ENCODE results near the gene HMGA1.
A peak's percentile ranks its signal among the peaks of the same experiment; 100 is the strongest.
"Not testable (repeated sequence)": the region's sequence is repeated elsewhere in the genome, so short reads cannot be mapped to it uniquely, and the experiment has no call there.

Gene HMGA1

DNA sequence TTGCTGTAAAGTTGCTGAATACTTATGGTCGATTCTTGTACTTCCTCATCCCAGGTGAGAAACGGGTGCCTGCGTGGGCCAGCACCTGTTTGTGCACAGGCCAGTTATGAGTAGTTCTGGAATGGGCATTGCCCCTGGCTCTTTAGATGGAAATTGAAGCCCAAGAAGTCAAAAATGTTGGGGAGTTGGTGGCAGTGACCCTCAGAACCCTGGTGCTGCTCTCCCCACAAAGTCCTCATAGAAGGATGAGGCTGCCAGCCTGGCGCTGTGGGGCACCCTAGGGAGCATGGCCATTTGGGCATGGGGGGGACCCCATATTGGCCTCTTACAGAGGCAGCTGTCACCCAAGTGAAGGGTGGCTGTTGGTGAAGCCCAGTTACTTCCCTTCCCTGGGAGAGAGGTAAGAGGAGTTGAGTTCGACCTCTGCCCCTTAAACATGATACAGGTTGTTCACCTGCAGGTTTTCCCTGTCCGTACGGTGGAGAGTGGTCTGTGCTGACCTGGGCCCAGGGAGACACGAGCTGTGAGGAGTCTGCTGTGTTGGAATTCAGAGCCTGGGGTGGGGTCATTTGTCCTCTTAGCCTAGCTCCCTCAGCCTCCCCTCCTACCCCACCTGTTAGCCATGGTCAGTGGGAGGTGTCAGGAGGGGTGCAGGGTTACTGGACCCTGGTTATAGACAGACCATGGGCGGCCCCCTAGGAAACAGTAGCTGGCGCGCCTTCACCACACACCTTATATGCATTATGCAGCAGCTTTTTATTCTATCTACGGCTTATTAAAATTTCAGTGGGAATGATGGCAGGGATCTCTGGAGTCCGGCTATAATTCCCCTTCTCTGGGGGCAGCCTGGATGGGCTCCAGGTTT lies 4.9 kb downstream of the HMGA1 start:
- DNase-seq, result no peak

DNA sequence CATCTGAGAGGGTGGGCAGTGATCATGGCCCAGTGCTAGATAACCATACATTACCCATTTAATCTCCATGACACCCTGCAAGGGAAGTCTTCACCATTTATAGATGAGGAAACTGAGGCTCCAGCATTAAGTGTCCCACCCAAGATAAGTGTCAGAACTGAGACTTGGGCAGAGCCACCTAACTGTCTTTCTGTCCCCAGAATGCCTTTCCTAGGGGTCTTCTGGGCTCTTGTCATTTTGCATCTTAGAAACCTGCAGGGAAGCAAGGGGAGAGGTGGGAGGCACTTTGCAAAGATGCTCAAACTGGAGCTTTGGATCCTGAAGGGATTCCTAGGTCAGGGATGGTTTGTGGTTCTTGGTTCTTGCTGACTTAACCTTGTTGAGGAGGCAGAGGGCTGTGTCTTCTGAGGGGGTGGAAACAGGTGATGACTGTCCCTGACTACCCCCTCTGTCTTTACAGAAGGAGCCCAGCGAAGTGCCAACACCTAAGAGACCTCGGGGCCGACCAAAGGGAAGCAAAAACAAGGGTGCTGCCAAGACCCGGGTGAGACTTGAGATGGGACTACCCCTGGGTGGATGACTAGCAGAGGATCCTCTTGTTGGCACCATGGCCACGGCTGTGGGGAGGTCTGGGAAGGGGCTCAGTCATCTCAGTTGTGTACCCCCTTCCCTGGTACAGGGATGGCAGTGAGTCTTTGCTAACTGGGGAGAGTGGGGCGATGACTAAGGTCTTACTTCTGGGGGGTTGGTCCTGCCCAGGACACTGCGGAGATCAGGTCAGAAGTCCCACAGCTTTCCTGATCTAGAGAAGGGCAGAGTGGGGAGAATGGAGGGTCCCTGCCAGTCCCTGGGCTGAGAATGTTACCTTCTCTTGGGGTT lies 5.8 kb downstream of the HMGA1 start:
- DNase-seq, result no peak

GRCh38 chr6:34243131-34243771 lies 6.6 kb downstream of the HMGA1 start:
- DNase-seq, result no peak

- DNase-seq, result no peak
Measured at GRCh38 chr6:34243901-34244884, 7.5 kb downstream of the HMGA1 start.

DNA sequence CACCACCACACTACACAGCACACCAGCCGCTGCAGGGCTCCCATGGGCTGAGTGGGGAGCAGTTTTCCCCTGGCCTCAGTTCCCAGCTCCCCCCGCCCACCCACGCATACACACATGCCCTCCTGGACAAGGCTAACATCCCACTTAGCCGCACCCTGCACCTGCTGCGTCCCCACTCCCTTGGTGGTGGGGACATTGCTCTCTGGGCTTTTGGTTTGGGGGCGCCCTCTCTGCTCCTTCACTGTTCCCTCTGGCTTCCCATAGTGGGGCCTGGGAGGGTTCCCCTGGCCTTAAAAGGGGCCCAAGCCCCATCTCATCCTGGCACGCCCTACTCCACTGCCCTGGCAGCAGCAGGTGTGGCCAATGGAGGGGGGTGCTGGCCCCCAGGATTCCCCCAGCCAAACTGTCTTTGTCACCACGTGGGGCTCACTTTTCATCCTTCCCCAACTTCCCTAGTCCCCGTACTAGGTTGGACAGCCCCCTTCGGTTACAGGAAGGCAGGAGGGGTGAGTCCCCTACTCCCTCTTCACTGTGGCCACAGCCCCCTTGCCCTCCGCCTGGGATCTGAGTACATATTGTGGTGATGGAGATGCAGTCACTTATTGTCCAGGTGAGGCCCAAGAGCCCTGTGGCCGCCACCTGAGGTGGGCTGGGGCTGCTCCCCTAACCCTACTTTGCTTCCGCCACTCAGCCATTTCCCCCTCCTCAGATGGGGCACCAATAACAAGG lies 8.5 kb downstream of the HMGA1 start:
- not testable (repeated sequence) for DNase-seq

- DNase-seq, result not testable (repeated sequence)
Measured at GRCh38 chr6:34245761-34246140, 9.1 kb downstream of the HMGA1 start.

DNA sequence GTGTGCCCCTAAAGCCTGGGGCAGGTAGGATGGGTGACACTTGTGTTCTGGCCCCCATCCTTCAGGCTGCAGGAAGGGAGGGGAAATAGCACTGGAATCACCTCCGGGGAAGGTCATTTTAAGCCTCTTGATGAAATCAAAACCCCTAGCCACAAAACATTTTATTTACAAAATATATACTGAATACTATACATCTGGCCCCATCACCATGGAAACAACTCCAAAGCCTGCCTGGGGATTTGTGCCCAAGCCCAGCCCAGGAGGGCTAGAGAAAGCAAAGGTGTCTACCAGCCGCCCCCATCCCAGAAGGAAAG lies 9.5 kb downstream of the HMGA1 start:
- DNase-seq, result no peak

- DNase-seq, result peak; percentile 12
Measured at GRCh38 chr6:34246563-34247391, 10.1 kb downstream of the HMGA1 start.

DNA sequence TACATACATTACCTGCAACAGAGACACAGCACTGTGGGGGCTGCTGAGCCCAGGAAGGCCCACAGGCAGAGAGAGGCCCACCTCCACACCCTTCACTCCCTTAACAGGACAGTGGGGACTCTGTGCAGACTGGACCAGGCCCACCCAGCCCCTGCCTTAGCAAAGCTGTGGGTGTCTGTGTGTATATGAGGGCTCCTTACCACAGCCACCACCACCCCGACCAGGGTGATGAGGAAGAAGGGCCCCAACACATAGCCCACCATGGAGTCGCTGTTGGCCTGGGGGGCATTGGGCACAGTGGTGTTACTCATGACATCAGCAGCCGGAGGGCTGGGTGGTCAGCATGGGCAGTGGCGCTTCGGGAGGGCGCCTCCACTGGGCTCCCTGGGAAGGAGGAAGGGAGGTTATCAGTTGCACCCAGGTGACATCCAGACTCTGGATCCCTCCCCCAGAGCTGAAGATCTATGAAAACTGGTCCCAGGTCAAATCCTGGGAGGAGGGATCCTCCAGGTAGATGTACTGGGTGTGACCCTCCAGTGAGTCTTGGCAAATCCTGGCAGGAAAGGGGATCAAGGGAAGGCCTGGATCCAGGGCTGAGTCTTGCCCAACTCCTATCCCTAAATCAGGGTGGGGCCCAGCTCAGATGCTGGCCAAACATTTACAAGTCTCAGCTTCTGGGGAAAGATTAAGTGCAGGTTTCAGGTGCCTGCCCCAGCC lies 11.0 kb downstream of the HMGA1 start:
- DNase-seq, result no peak

- no peak for DNase-seq
Measured at GRCh38 chr6:34248198-34248726, 11.6 kb downstream of the HMGA1 start.

DNA sequence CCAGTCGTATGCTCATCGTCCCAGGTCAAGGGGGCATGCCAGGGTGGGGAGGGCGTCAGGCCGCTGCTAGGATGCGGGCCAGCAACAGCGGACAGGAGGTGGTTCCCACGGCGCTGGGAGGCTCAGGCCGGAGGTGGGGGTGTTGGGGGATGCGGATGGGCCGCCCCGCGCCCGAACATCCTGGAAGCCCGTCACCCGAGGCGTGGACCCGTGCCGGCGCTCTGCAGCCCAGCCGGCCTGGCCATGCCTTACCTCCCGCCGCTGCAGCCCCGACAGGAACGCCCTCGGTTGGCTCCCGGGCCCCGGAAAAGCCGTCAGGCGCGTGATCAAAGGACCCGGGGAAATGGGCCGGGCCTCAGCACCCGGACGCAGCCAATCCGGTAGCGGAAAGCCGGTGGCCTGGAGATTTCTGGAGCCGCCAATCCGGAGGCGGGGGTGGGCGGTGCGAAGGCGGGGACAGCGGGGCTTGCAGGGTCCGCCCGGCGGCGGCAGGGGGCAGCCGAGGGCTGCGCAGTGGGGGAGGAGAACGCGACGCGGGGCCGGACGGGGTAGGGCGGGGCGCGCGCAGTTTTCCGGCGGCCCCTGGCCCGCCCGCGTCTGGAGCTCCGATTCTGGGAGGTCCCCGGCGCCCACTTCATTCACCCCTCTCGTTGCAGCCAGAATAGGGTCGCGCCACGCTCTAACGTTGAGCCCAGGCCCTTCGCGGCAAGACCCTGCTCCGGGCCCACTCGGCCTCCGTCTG lies 12.2 kb downstream of the HMGA1 start, which contains the start of gene SMIM29:
Gene SMIM29, minus strand, starts transcription at position 280 of the 742 bp plus-strand sequence. CDS start 1,215 bp downstream, outside the sequence.
- peak; percentile 77 for DNase-seq

DNA sequence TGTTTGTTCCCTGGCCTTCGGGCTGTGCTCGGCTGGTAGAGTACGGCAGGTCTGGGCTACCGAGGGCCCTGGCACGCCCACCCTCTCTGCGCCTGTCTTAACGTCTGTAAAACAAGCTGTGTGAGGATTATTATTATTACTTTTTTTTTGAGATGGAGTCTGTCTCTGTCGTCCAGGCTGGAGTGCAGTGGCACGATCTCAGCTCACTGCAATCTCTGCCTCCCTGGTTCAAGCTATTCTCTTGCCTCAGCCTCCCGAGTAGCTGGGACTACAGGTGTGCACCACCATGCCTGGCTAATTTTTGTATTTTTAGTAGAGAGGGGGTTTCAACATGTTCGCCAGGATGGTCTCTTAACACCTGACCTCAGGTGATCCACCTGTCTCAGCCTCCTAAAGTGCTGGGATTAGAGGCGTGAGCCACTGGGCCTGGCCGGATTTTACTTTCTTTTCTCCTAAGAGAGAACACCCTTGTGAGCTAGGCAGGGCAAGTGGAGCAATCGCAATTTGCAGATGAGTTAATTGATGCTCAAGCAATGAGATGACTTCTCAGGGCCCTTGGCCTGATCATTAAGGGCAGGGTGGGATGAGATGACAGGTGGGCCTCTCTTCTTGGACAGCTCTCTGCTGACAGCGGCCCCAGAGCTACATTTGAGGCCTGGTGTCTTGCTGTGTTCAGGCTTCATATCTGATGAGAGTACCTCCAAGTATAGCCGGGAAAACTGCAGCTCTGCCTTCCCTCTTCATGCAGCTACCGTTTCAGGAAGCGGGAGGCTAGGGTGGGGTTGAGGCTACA lies 13.0 kb downstream of the HMGA1 start:
- DNase-seq, result no peak

DNA sequence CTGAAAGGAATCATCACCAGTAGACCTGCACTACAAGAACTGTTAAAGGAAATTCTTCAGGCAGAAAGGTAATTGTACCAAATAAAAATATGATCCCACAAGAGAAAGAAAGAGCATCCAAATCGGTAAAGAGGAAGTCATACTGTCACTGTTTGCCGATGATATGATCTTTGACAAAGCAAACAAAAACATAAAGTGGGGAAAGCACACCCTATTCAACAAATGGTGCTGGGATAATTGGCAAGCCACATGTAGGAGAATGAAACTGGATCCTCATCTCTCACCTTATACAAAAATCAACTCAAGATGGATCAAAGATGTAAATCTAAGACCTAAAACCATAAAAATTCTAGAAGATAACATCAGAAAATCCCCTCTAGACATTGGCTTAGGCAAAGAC lies 15.7 kb downstream of the HMGA1 start:
- not testable (repeated sequence) for DNase-seq

- no peak for DNase-seq
Measured at GRCh38 chr6:34259529-34260069, 22.9 kb downstream of the HMGA1 start.

GRCh38 chr6:34260576-34261267 lies 24.0 kb downstream of the HMGA1 start:
- DNase-seq, result no peak

- not testable (repeated sequence) for DNase-seq
Measured at GRCh38 chr6:34263484-34263883, 26.8 kb downstream of the HMGA1 start.

DNA sequence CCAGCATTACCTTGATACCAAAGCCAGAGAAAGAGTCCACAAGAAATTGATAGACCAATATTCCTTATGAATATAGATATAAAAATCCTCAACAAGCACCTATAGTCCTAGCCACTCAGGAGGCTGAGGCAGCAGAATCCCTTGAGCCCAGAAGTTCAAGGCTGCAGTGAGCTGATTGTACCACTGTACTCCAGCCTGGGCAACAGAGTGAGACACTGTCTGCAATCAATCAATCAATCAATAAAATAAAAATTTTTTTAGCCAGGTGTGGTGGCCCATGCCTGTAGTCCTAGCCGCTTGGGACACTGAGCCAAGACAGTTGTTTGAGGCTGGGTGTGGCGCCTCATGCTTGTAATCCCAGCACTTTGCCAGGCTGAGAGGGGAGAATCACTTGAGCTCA lies 31.1 kb downstream of the HMGA1 start:
- DNase-seq, result no peak
